HG02763 (cell line): ENCODE measurements around the gene PLXNA4.
"Not testable (repeated sequence)": the region's sequence is repeated elsewhere in the genome, so short reads cannot be mapped to it uniquely, and the experiment has no call there.

Experiments
- ATAC-seq: cut with Tn5 transposase; IDR thresholded peaks from one replicate; pipeline ENCODE4 v1.9.1; 2021; ENCODE audit warnings: mild to moderate bottlenecking, moderate library complexity; ENCODE audit not compliant: unreplicated experiment

The PLXNA4 gene

GRCh38 chr7:132575982-132576720 lies at the start of gene PLXNA4:
Gene PLXNA4, minus strand, starts transcription at chr7:132576470. Its CDS starts 67,777 bp downstream, at chr7:132508693.
- no peak for ATAC-seq

DNA sequence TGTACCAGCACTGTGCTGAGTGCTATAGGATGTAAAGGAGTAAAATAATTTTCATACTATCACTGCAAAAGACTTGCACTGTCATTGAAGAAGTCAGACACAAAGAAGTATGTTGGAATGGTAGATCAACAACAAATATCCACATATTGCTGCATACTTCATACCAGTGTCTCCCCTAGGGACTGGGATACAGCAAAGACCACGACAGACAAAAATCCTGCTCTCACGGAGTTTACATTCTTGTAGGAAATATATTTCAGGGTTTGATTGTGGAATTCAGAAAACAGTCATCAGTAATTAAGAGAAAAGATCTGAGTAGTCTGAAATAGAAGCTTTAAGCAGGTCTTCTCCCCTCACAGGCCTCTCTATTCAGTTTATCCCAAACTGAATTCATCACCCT lies 49.4 kb upstream of the PLXNA4 start:
- no peak for ATAC-seq

DNA sequence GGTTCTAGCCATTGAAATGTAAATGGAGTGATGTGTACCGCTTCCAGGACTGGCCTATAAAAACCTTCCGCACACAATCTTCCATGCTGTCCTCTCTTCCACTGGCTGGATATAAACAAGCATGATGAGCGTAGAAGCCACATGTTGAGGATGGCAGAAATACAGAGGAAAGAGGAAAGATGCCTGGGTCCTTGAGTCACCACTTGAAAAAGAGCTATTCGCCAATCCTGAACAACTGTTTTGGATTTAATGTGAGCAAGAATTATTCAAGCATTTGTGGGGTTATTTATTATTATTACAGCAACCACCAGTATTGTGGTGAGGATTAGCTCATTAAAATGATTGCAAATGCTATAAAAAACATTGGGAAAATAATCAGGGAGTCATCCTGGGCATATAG lies 45.8 kb upstream of the PLXNA4 start:
- no peak for ATAC-seq

GRCh38 chr7:132619967-132620366 lies 43.7 kb upstream of the PLXNA4 start:
- no peak for ATAC-seq

DNA sequence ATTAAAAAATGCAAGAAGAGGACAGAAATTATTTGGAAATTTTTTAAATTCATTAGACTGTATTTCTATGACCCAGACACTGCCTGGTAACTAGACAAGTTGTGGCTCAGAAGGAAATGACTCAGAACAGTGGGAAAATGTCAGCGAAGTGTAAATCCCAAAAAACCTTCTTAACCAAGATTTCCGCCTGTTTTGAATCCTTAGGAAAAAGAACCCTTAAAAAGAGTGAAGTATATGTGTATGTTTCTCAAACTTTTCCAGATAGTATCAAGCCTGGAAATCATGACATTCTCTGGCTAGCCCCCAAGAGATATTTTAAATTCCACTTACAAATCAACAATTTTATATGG lies 42.7 kb upstream of the PLXNA4 start:
- no peak for ATAC-seq

- ATAC-seq = no peak
Measured at GRCh38 chr7:132618271-132618955, 42.1 kb upstream of the PLXNA4 start.

GRCh38 chr7:132614428-132615318 lies 38.4 kb upstream of the PLXNA4 start:
- ATAC-seq = no peak

- no peak for ATAC-seq
Measured at GRCh38 chr7:132613737-132614136, 37.5 kb upstream of the PLXNA4 start.

DNA sequence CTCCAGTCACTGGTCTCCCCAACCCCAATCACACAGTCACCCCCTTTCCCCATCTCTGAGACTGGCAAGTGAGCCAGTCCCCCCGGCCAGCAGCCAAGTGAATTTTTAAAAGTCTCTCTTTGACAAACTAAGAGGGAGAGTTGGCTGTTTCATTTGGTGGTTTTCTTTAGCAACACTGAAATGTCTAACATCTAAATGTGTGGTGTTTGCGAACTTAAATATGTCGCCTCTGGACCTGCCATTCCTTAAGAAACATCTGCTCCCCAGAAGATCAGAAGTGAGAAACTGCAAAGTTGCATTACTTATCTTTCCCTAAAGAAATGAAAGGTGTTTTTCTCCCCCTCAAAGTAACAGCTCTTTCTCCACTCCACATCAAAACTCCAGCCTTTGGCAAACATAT lies 34.7 kb upstream of the PLXNA4 start:
- ATAC-seq = no peak

DNA sequence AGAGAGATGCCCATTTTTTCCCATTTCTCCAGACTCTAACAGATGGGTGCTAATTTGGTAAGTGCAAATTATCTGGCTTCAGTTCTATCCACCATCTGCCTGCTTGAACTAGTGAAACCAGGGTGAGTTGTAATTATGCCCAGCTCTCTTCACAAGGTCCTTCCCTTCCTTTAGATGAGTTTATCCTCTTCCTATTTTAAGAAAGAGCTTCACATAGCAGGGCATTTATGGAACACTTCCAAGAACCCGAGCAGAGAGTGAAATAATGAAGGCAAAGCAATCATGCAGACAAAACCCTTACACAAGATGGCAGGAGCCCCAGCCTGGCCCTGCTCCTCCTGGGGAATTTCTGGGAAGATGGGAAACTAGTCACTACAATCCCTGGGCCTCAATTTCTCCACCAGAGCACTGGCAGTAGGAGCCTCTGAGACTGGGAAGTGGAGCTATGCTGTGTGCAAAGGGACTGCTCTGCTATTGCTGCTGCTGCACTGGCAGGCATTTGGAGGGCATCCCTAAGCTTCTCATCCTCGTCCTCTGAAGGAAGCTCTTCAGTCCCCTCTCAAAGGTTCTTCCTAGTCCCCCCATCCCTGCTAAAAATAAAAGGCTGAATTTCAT lies 33.7 kb upstream of the PLXNA4 start:
- no peak for ATAC-seq

- no peak for ATAC-seq
Measured at GRCh38 chr7:132609222-132609621, 33.0 kb upstream of the PLXNA4 start.

GRCh38 chr7:132608523-132608922 lies 32.3 kb upstream of the PLXNA4 start:
- no peak for ATAC-seq

GRCh38 chr7:132607656-132608055 lies 31.4 kb upstream of the PLXNA4 start:
- no peak for ATAC-seq

DNA sequence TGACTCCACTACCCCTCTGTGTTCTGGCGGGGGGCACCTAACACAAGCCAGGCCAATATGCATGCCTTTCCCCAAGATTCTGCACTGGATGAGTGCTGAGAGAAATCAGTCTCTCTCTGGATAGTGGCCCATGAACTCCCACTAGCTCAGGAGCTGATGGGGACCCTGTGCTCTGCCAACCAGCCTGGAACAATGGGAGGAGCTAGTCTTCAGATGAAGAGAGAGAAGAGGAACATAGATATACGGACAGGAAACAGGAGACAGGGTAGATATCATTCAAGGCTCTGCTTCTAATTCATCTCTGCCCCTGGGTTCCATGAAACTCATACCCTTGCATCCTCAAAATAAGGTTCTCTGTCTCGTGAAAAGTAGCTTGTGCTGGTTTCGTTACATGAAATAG lies 27.9 kb upstream of the PLXNA4 start:
- no peak for ATAC-seq

- ATAC-seq = no peak
Measured at GRCh38 chr7:132603220-132603833, 27.1 kb upstream of the PLXNA4 start.

- ATAC-seq = no peak
Measured at GRCh38 chr7:132601783-132602182, 25.5 kb upstream of the PLXNA4 start.

- no peak for ATAC-seq
Measured at GRCh38 chr7:132596588-132596987, 20.3 kb upstream of the PLXNA4 start.

GRCh38 chr7:132594741-132595140 lies 18.5 kb upstream of the PLXNA4 start:
- ATAC-seq = not testable (repeated sequence)

GRCh38 chr7:132592936-132593335 lies 16.7 kb upstream of the PLXNA4 start:
- no peak for ATAC-seq

GRCh38 chr7:132592231-132592920 lies 16.1 kb upstream of the PLXNA4 start:
- ATAC-seq = no peak
